ENCODE results near the gene KIAA1958.

GRCh38 chr9:112572416-112572815 is 85.8 kb downstream of the KIAA1958 start:
- TF ChIP-seq CTCF (conservative IDR thresholded peaks at IDR 0.05; ENCODE audit: low read length): peak; percentile 27; the same call in 1 of the 2 replicates
- TF ChIP-seq EZH2phosphoT487 (IDR thresholded peaks at IDR 0.05; ENCODE audit: borderline replicate concordance): no peak
